Activated naive CD4-positive, alpha-beta T cell treated with anti-CD3 and anti-CD28 coated beads, Interleukin-2, amount 10 ng/mL, durations not matched to agents 7 days and 5 days (primary cell): Measurements from ENCODE around the gene GLOD4.
"Not testable (repeated sequence)": the region's sequence is repeated elsewhere in the genome, so short reads cannot be mapped to it uniquely, and the experiment has no call there.

Source experiments
- CTCF ChIA-PET: fragments of 350-600 bp; sonication (Branson Sonifier 250); formaldehyde crosslinking; loops from one replicate; lab custom pipeline; 2021; ENCODE audit warnings: antibody characterized with exemption; lab: Charles Lee
- DNase-seq: peaks from one replicate; pipeline ENCODE4 v3.0.0-alpha.2; 2020
- H3K27ac Mint-ChIP-seq: one replicate; pipeline ENCODE4 v1.8.0; 2021; ENCODE audit warnings: mild to moderate bottlenecking, moderate library complexity, mixed read lengths
- H3K27me3 Mint-ChIP-seq: one replicate; pipeline ENCODE4 v1.8.0; 2021; ENCODE audit warnings: mild to moderate bottlenecking, mixed read lengths
- H3K36me3 Mint-ChIP-seq: one replicate; pipeline ENCODE4 v1.8.0; 2021; ENCODE audit warnings: mixed read lengths
- H3K4me1 Mint-ChIP-seq: one replicate; pipeline ENCODE4 v1.8.0; 2021; ENCODE audit warnings: mixed read lengths
- H3K4me3 Mint-ChIP-seq: one replicate; pipeline ENCODE4 v1.8.0; 2021; ENCODE audit warnings: mild to moderate bottlenecking, moderate library complexity, mixed read lengths
- H3K9me3 Mint-ChIP-seq: one replicate; pipeline ENCODE4 v1.8.0; 2021; ENCODE audit warnings: mixed read lengths

GLOD4 gene

DNA sequence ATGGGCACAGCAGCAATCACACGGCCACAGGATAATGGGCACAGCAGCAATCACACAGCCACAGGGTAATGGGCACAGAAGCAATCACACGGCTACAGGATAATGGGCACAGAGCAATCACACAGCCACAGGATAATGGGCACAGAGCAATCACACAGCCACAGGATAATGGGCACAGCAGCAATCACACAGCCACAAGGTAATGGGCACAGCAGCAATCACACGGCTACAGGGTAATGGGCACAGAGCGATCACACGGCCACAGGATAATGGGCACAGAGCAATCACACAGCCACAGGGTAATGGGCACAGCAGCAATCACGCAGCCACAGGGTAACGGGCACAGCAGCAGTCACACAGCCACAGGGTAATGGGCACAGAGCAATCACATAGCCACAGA is 32.7 kb downstream of the GLOD4 start:
- Mint-ChIP-seq H3K4me1 (peaks cover 33% of the 10 kb centered on the region), H3K36me3 (peaks cover 31% of the 10 kb centered on the region), H3K4me3 (peak overlapping the region; percentile 28)
- H3K27me3 Mint-ChIP-seq, DNase-seq, H3K27ac Mint-ChIP-seq, H3K9me3 Mint-ChIP-seq: not testable (repeated sequence)
- CTCF ChIA-PET = interaction anchor here (0.7 kb wide), 1 partner anchor 250 kb away, joined by 3 read pairs; no protein-coding TSS in a partner anchor

DNA sequence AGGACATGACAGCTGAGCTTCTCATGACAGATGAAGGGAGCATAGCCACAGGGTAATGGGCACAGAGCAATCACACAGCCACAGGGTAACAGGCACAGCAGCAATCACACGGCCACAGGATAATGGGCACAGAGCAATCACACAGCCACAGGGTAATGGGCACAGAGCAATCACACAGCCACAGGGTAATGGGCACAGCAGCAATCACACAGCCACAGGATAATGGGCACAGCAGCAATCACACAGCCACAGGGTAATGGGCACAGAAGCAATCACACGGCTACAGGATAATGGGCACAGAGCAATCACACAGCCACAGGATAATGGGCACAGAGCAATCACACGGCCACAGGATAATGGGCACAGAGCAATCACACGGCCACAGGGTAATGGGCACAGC is 33.5 kb downstream of the GLOD4 start:
- H3K27ac Mint-ChIP-seq, H3K4me3 Mint-ChIP-seq, H3K27me3 Mint-ChIP-seq, DNase-seq, H3K9me3 Mint-ChIP-seq: not testable (repeated sequence)
- CTCF ChIA-PET = interaction anchor here (1.1 kb wide), 1 partner anchor 48 kb away, joined by 3 read pairs; no protein-coding TSS in a partner anchor
- peaks cover 33% of the 10 kb centered on the region for H3K4me1 Mint-ChIP-seq
- peaks cover 34% of the 10 kb centered on the region for H3K36me3 Mint-ChIP-seq

DNA sequence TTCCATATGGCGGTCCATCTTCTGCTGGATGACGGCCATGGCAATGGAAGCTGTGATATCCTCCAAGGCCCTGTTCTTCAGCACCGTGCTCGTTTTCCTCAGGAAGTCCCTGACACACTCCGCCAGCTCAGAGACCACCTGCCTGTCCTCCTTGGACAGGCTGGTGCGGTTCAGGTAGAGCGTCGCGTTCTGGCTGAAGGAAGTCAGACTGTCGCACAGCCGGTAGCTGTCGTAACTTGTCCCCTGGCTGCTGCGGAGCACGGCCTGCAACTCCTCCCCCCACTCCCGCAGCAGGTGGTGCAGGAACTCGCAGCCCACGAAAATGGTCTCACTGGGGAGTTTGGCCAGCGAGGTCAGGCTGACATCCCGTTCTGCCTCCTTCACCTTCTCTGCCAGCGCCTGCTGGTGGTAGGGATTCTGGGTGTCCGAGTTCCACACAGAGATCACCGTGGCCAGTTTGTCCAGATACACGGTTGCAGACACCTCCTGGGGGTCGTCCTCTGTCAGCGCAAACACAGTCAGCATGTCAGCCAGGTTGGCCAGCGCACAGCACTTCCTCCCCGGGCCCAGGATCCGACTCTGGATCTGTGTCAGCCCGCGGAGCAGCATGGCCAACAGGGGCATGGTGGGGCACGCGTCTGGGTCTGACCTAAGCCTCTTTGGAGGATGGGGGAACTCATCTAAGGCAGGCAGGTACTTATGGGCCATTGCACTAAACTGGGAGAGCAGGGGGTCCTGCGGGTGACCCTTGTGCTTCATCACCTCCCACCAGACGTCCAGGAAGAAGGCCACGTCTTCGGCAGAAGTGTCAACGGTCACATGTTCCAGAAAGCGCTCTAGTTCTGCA is 35.1 kb downstream of the GLOD4 start:
- peaks cover 25% of the 10 kb centered on the region for H3K4me1 Mint-ChIP-seq
- H3K36me3 Mint-ChIP-seq = peaks cover 43% of the 10 kb centered on the region
- CTCF ChIA-PET = interaction anchor here (1.1 kb wide), 1 partner anchor 46 kb away, joined by 3 read pairs; no protein-coding TSS in a partner anchor
- H3K4me3 Mint-ChIP-seq = no peak overlapping the region
- no peaks in the 10 kb centered on the region for H3K27me3 Mint-ChIP-seq
- no peak for DNase-seq
- H3K9me3 Mint-ChIP-seq = peaks cover 5% of the 10 kb centered on the region
- H3K27ac Mint-ChIP-seq = no peak overlapping the region

DNA sequence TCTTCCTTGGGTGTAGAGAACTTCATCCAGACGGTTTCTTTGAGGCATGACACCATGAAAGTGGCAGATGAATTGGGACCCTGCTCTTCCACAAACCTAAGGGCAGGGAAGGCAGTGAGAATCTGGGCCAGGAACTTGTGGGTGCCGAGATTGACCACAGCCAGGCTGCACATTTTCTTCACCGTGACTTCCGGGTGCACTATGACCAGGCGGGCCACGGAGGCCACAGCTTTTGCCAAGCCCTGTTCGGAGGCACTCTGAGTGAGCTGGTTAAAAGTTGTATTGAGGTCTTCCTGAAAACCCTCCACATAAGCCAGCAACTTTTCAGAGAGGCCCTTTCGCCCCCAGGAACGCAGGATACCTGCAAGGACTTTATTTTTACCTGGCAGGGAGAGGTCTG is 35.9 kb downstream of the GLOD4 start:
- no peaks in the 10 kb centered on the region for H3K27me3 Mint-ChIP-seq

DNA sequence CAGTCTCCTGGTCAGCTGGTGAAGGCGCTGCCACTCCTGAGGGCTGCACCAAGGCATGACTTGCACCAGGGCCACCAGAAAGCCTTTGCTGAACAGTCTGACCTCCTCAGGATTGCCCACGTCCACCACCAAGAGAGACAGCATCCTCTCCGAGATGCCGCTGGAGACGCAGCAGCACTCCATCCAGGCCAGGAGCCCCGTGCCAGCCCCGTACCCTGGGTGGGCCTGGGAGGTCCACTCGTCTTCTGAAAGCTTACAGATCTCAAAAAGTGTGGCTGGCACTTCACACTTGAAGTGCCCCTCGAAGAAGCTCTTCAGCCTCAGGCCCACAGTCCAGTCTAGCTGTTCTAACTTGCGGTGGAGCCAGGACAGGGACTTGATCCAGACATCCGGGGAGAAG is 36.7 kb downstream of the GLOD4 start:
- Mint-ChIP-seq H3K4me1 (peaks cover 16% of the 10 kb centered on the region), H3K4me3 (no peak overlapping the region), H3K9me3 (peaks cover 5% of the 10 kb centered on the region), H3K27me3 (no peaks in the 10 kb centered on the region), H3K36me3 (peaks cover 43% of the 10 kb centered on the region), H3K27ac (no peak overlapping the region)
- CTCF ChIA-PET = no interaction called here
- no peak for DNase-seq

More for the DNA sequence above, 35.9 kb downstream of the GLOD4 start:
- peaks cover 5% of the 10 kb centered on the region for H3K9me3 Mint-ChIP-seq
- no peak for DNase-seq
- H3K36me3 Mint-ChIP-seq = peaks cover 43% of the 10 kb centered on the region
- no peak overlapping the region for H3K27ac Mint-ChIP-seq
- peaks cover 21% of the 10 kb centered on the region for H3K4me1 Mint-ChIP-seq
- CTCF ChIA-PET = no interaction called here
- no peak overlapping the region for H3K4me3 Mint-ChIP-seq

DNA sequence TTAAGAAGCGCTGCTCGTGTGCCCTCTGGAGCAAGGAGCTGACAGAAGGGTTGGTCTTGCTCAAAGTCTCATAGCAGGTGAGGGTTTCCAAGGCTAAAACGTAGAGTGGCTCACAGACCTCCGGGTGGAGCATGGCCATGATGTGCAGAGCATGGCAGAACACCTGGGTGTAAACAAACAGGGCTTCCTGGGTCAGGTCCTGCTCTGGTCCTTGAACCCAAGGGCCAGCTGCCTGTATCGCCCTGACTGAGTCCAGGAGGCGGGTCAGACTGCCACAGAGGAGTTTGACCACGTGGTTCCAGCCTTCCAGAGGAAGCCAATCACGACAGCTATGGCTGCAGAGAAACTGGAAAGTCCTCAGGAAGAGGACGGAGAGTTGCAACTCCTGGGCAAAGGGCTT is 37.1 kb downstream of the GLOD4 start:
- no peak for DNase-seq

DNA sequence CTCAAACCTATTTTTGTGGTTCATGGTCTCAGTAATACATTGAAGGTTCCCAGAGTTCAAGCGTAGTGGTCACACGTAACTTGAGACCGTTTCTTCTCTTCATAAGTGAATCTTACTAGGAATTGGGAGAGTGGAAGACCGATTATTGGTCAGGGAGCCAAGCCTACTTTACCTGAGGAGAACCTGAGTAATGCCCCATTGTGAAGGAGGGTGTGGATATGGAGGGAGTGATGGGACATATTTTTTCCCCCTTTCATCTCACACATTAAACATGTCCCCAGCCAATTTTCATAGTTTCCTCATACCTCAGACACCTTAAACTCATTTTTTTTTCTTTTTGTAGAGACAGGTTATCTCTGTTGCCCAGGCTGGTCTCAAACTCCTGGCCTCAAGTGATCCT is 38.9 kb downstream of the GLOD4 start:
- peak overlapping the region; percentile 7 for H3K27ac Mint-ChIP-seq
- H3K4me1 Mint-ChIP-seq = peaks cover 7% of the 10 kb centered on the region
- H3K4me3 Mint-ChIP-seq = no peak overlapping the region
- DNase-seq = no peak
- H3K36me3 Mint-ChIP-seq = peaks cover 36% of the 10 kb centered on the region
- no peaks in the 10 kb centered on the region for H3K27me3 Mint-ChIP-seq
- H3K9me3 Mint-ChIP-seq = no peaks in the 10 kb centered on the region
- CTCF ChIA-PET = interaction anchor here (1.8 kb wide), 1 partner anchor 238 kb away, joined by 4 read pairs; no protein-coding TSS in a partner anchor

More for the DNA sequence above, 37.1 kb downstream of the GLOD4 start:
- peaks cover 45% of the 10 kb centered on the region for H3K36me3 Mint-ChIP-seq
- H3K27me3 Mint-ChIP-seq = no peaks in the 10 kb centered on the region
- no peak overlapping the region for H3K27ac Mint-ChIP-seq
- no peak overlapping the region for H3K4me3 Mint-ChIP-seq
- H3K9me3 Mint-ChIP-seq = peaks cover 5% of the 10 kb centered on the region
- peaks cover 16% of the 10 kb centered on the region for H3K4me1 Mint-ChIP-seq
- CTCF ChIA-PET = no interaction called here

DNA sequence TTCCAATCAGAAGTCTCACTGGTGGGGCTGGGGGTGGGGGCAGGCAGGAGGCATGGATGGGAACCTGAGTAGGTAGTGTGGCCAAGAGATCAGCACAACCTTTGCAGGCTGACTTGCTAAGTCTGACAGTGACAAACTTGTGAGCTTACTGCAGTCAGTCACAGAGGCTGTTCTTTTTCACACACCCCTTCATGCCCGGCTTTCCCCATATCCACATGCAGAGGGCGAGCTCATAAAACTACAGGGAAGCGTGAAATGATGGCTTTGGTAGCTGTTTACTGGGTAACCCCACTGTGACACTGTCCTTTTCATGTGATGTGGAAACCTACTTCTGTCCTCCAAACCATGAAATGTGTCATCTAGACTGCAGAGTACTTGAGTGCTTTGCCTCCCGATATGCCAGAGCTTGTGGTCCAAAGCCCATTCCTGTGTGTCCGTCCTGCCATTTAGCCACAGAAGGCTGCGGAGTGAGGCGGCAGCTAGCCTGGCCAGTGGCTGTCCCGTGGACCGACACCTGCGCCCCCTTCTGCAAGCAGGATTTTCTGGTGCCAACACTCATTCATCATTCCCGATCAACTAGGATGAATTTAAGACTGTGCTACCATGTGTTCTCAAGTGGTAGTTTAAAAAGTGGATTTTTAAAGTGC is 39.8 kb downstream of the GLOD4 start:
- DNase-seq = no peak
- Mint-ChIP-seq H3K4me3 (no peak overlapping the region), H3K27ac (no peak overlapping the region), H3K36me3 (peaks cover 30% of the 10 kb centered on the region), H3K9me3 (no peaks in the 10 kb centered on the region), H3K27me3 (no peaks in the 10 kb centered on the region), H3K4me1 (peaks cover 7% of the 10 kb centered on the region)
- CTCF ChIA-PET = interaction anchor here (1.8 kb wide), 1 partner anchor 239 kb away, joined by 4 read pairs; no protein-coding TSS in a partner anchor

DNA sequence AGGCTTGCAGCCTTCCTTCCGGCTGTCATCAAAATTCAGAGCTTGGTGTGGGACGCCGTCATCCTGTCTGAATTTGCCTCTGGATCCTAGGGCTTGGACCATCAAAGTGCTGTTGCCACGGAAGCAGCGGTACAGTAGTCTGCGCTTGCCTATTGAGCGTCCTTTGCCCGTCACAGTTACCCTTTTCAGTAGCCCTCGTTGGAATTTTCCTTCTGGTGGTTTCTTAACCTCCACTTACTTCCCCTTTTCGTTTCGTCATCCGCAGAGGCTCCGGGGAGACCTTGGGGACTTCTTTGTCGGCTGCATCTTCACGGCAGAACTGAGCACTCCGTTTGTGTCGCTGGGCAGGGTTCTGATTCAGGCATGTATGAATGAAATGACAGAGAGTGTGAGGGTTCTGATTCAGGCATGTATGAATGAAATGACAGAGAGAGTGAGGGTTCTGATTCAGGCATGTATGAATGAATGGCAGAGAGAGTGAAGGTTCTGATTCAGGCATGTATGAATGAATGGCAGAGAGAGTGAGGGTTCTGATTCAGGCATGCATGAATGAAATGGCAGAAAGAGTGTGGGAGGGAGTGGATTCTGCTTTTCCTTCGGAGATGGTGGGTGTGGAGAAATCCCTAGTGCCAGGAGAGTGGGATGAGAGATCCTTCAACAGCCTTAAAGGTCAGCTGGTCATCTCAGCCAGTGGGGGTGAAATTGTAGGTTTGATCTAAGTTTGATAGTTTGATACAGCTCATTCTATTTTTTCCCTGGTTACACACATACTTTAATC is 41.7 kb downstream of the GLOD4 start:
- Mint-ChIP-seq H3K27ac (peak overlapping the region; percentile 8), H3K27me3 (no peaks in the 10 kb centered on the region), H3K9me3 (no peaks in the 10 kb centered on the region), H3K4me1 (peaks cover 7% of the 10 kb centered on the region), H3K36me3 (peaks cover 31% of the 10 kb centered on the region), H3K4me3 (no peak overlapping the region)
- CTCF ChIA-PET = interaction anchor here (2.0 kb wide), 1 partner anchor 11 kb away, joined by 4 read pairs; the partner anchor contains the start of gene GEMIN4
- peak; percentile 42 for DNase-seq

DNA sequence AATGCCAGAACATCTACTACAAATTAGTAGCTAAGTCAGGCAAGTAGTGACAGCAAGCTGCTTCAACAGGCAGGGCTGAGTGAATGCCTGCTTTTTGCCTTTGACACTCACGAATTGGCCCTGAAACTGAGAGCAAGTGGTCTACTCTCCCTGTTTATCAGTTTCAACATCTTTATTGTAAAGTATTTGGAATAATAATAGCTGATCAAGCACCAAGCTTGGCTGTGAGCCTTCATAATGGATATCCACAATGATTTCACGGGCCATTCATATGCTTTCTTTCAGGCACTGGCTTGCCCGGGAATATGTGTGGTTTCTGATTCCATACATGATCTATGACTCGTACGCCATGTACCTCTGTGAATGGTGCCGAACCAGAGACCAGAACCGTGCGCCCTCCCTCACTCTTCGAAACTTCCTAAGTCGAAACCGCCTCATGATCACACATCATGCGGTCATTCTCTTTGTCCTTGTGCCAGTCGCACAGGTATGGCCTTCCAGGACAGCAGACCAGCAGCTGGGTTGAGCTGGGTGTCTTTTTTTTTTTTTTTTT is 44.4 kb downstream of the GLOD4 start:
- no peak overlapping the region for H3K27ac Mint-ChIP-seq
- CTCF ChIA-PET = no interaction called here
- H3K36me3 Mint-ChIP-seq = peaks cover 38% of the 10 kb centered on the region
- peaks cover 10% of the 10 kb centered on the region for H3K27me3 Mint-ChIP-seq
- peaks cover 22% of the 10 kb centered on the region for H3K4me1 Mint-ChIP-seq
- no peaks in the 10 kb centered on the region for H3K9me3 Mint-ChIP-seq
- no peak for DNase-seq
- no peak overlapping the region for H3K4me3 Mint-ChIP-seq

DNA sequence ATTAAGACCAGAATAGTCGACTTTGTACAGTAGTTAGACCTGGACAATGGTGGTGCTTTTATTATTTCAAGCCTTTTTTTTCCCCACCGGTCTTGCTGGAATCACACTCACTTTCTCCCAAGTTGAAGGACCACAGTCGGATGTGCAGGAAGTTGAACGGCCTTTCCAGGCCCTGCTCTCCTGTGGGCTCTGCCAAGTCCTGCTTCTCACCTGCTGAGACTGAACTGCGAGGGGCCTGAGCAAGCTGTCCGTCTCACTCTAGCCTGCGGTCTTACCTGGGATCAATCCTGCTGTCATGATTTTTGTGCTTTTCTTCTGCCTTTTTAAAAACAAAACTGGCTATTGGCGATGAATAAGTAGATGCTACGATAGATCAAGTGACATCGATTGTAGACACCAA is 48.3 kb downstream of the GLOD4 start:
- DNase-seq = no peak
- Mint-ChIP-seq H3K4me1 (peaks cover 22% of the 10 kb centered on the region), H3K27me3 (peaks cover 29% of the 10 kb centered on the region), H3K27ac (no peak overlapping the region), H3K4me3 (peak overlapping the region; percentile 85), H3K36me3 (peaks cover 31% of the 10 kb centered on the region), H3K9me3 (no peaks in the 10 kb centered on the region)
- CTCF ChIA-PET = no interaction called here

DNA sequence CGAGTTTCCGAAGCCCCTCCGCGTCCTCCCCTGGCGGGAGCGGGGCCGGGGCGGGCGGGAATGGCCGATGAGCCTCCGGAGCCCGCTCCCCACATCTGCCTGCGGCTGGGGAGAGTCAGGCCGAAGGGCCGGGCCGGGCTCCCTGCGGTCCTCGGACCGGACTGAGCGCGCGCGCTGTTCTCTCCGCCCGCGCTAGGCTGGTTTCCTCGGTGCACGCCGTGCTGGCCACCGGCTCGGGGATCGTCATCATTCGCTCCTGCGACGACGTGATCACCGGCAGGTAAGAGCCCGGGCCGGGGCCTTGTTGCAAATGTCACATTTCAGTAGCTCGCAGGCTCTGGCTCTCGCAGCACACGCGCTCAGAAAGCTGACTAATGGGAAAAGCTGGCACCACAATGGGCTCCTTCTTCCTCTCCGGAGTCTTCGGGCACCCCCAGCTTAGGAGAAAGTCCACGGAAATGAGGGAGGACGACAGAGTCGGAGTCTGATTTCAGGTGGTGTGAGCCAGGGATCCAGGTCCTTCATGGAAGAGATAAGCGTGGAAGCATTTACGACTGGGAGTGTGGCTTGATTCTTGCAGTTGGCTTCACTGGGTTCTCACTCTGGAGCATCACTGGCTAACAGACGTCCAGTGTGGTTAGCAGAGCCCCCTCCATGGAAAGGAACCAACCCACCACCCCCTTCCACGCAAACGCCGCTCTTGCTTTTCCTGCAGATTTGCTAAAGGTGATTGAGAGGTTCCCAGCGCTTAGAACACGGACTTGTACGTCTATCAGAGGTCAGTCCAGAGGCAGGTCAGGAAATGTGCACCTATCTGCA is 49.0 kb downstream of the GLOD4 start:
- H3K4me3 Mint-ChIP-seq = peak overlapping the region; percentile 85
- peaks cover 22% of the 10 kb centered on the region for H3K4me1 Mint-ChIP-seq
- H3K27me3 Mint-ChIP-seq = peaks cover 29% of the 10 kb centered on the region
- peaks cover 29% of the 10 kb centered on the region for H3K36me3 Mint-ChIP-seq
- CTCF ChIA-PET = no interaction called here
- H3K27ac Mint-ChIP-seq = peak overlapping the region; percentile 77
- DNase-seq = peak; percentile 59
- no peaks in the 10 kb centered on the region for H3K9me3 Mint-ChIP-seq
